ENCODE data around the gene MAML3. TPM values are rescaled to one million over a fixed set of nuclear protein-coding genes. Genes with fewer than 3 reads are reported as not detected.

MAML3 gene
- total and polyA plus RNA-seq, 2 experiments from 2014 or later: 1.7 to 6.5 TPM

DNA sequence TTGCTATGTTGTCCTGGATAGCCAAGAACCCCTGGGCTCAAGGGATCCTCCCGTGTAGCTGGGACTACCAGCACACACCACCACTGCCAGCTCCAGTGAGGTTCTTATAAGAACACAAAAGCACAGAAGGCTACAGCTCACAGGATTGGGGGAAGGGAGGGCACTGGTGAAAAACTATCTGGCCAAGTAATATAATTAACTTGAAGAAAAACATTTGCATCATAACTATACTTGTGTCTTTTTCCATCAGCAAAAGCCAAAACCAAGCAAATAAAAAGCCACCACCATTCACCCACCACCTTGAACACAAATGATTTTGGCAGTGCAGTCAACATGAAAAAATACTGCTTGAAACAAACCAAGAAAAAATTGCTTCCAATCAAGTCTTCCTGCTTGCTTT is 188.2 kb downstream of the MAML3 start:
- Histone ChIP-seq H3K36me3 (ENCODE audit: insufficient read depth) (no peaks in the 10 kb centered on the region), H3K4me2 (no peak overlapping the region), H3K79me2 (replicated peaks; ENCODE audit: insufficient read depth) (no peaks in the 10 kb centered on the region), H2AFZ (no peak overlapping the region), H4K20me1 (replicated peaks; ENCODE audit: insufficient read depth) (no peaks in the 10 kb centered on the region; the same call in 1 of the 2 replicates), H3K27me3 (ENCODE audit: insufficient read depth) (peaks cover 23% of the 10 kb centered on the region), H3K4me1 (ENCODE audit: insufficient read depth) (no peaks in the 10 kb centered on the region), H3K4me3 (no peak overlapping the region), H3K9me2 (ENCODE audit: insufficient read depth) (no peaks in the 10 kb centered on the region), H3F3A (replicated peaks; ENCODE audit: low read depth) (no peaks in the 10 kb centered on the region), H3K27ac (ENCODE audit: low read depth) (no peak overlapping the region)
- no peak for ATAC-seq
- peaks cover 2% of the 10 kb centered on the region for H3K27me3 Mint-ChIP-seq (ENCODE audit: insufficient read depth, low read depth, poor library complexity)
- no peak for DNase-seq (ENCODE audit: low spot score)
- 0 out of 3 replicates have a peak, but pooled peaks cover 4% of the 10 kb centered on the region for H3K4me1 Mint-ChIP-seq
- no peaks in the 10 kb centered on the region for H3K36me3 Mint-ChIP-seq (ENCODE audit: low read depth)
- H3K9me3 Mint-ChIP-seq: no peaks in the 10 kb centered on the region
- TF ChIP-seq CREB1 (CRISPR knock-in tag; IDR thresholded peaks at IDR 0.05; ENCODE audit: low read depth) (no peak), ETS1 (IDR thresholded peaks at IDR 0.05) (no peak), EZH2 (IDR thresholded peaks at IDR 0.05; ENCODE audit: low read depth, unreplicated experiment) (no peak), ZNF114 (CRISPR knock-in tag; IDR thresholded peaks at IDR 0.05) (no peak), JUNB (IDR thresholded peaks at IDR 0.05; ENCODE audit: unreplicated experiment) (no peak), STAT1 (IDR thresholded peaks at IDR 0.05; ENCODE audit: unreplicated experiment) (no peak), NANOG (IDR thresholded peaks at IDR 0.05; ENCODE audit: borderline replicate concordance) (no peak), POLR2AphosphoS5 (IDR thresholded peaks at IDR 0.05; ENCODE audit: low read depth) (no peak), EZH2phosphoT487 (IDR thresholded peaks at IDR 0.05; ENCODE audit: unreplicated experiment) (no peak), ZNF331 (CRISPR knock-in tag; IDR thresholded peaks at IDR 0.05; ENCODE audit: low read depth) (no peak)
- TF ChIP-seq, protein P1, sequence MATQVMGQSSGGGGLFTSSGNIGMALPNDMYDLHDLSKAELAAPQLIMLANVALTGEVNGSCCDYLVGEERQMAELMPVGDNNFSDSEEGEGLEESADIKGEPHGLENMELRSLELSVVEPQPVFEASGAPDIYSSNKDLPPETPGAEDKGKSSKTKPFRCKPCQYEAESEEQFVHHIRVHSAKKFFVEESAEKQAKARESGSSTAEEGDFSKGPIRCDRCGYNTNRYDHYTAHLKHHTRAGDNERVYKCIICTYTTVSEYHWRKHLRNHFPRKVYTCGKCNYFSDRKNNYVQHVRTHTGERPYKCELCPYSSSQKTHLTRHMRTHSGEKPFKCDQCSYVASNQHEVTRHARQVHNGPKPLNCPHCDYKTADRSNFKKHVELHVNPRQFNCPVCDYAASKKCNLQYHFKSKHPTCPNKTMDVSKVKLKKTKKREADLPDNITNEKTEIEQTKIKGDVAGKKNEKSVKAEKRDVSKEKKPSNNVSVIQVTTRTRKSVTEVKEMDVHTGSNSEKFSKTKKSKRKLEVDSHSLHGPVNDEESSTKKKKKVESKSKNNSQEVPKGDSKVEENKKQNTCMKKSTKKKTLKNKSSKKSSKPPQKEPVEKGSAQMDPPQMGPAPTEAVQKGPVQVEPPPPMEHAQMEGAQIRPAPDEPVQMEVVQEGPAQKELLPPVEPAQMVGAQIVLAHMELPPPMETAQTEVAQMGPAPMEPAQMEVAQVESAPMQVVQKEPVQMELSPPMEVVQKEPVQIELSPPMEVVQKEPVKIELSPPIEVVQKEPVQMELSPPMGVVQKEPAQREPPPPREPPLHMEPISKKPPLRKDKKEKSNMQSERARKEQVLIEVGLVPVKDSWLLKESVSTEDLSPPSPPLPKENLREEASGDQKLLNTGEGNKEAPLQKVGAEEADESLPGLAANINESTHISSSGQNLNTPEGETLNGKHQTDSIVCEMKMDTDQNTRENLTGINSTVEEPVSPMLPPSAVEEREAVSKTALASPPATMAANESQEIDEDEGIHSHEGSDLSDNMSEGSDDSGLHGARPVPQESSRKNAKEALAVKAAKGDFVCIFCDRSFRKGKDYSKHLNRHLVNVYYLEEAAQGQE (IDR thresholded peaks at IDR 0.05; ENCODE audit: unreplicated experiment): no peak
- TF ChIP-seq, protein P2, sequence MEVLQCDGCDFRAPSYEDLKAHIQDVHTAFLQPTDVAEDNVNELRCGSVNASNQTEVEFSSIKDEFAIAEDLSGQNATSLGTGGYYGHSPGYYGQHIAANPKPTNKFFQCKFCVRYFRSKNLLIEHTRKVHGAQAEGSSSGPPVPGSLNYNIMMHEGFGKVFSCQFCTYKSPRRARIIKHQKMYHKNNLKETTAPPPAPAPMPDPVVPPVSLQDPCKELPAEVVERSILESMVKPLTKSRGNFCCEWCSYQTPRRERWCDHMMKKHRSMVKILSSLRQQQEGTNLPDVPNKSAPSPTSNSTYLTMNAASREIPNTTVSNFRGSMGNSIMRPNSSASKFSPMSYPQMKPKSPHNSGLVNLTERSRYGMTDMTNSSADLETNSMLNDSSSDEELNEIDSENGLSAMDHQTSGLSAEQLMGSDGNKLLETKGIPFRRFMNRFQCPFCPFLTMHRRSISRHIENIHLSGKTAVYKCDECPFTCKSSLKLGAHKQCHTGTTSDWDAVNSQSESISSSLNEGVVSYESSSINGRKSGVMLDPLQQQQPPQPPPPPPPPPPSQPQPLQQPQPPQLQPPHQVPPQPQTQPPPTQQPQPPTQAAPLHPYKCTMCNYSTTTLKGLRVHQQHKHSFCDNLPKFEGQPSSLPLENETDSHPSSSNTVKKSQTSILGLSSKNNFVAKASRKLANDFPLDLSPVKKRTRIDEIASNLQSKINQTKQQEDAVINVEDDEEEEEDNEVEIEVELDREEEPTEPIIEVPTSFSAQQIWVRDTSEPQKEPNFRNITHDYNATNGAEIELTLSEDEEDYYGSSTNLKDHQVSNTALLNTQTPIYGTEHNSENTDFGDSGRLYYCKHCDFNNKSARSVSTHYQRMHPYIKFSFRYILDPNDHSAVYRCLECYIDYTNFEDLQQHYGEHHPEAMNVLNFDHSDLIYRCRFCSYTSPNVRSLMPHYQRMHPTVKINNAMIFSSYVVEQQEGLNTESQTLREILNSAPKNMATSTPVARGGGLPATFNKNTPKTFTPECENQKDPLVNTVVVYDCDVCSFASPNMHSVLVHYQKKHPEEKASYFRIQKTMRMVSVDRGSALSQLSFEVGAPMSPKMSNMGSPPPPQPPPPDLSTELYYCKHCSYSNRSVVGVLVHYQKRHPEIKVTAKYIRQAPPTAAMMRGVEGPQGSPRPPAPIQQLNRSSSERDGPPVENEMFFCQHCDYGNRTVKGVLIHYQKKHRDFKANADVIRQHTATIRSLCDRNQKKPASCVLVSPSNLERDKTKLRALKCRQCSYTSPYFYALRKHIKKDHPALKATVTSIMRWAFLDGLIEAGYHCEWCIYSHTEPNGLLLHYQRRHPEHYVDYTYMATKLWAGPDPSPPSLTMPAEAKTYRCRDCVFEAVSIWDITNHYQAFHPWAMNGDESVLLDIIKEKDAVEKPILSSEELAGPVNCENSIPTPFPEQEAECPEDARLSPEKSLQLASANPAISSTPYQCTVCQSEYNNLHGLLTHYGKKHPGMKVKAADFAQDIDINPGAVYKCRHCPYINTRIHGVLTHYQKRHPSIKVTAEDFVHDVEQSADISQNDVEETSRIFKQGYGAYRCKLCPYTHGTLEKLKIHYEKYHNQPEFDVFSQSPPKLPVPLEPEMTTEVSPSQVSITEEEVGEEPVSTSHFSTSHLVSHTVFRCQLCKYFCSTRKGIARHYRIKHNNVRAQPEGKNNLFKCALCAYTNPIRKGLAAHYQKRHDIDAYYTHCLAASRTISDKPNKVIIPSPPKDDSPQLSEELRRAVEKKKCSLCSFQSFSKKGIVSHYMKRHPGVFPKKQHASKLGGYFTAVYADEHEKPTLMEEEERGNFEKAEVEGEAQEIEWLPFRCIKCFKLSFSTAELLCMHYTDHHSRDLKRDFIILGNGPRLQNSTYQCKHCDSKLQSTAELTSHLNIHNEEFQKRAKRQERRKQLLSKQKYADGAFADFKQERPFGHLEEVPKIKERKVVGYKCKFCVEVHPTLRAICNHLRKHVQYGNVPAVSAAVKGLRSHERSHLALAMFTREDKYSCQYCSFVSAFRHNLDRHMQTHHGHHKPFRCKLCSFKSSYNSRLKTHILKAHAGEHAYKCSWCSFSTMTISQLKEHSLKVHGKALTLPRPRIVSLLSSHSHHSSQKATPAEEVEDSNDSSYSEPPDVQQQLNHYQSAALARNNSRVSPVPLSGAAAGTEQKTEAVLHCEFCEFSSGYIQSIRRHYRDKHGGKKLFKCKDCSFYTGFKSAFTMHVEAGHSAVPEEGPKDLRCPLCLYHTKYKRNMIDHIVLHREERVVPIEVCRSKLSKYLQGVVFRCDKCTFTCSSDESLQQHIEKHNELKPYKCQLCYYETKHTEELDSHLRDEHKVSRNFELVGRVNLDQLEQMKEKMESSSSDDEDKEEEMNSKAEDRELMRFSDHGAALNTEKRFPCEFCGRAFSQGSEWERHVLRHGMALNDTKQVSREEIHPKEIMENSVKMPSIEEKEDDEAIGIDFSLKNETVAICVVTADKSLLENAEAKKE (CRISPR knock-in tag; IDR thresholded peaks at IDR 0.05): no peak
- TF ChIP-seq, protein P3, sequence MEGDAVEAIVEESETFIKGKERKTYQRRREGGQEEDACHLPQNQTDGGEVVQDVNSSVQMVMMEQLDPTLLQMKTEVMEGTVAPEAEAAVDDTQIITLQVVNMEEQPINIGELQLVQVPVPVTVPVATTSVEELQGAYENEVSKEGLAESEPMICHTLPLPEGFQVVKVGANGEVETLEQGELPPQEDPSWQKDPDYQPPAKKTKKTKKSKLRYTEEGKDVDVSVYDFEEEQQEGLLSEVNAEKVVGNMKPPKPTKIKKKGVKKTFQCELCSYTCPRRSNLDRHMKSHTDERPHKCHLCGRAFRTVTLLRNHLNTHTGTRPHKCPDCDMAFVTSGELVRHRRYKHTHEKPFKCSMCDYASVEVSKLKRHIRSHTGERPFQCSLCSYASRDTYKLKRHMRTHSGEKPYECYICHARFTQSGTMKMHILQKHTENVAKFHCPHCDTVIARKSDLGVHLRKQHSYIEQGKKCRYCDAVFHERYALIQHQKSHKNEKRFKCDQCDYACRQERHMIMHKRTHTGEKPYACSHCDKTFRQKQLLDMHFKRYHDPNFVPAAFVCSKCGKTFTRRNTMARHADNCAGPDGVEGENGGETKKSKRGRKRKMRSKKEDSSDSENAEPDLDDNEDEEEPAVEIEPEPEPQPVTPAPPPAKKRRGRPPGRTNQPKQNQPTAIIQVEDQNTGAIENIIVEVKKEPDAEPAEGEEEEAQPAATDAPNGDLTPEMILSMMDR (conservative IDR thresholded peaks at IDR 0.05; ENCODE audit: low read depth in 2 of 2): no peak
- H3K4me3 Mint-ChIP-seq: no peak overlapping the region
- H3K27ac Mint-ChIP-seq: no peak overlapping the region
